Hepatocyte (in vitro differentiated cells): ENCODE measurements around the gene IGF1.

Experiments
- EZH2phosphoT487 ChIP-seq: fragments of 200-600 bp; sonication (generic); IDR thresholded peaks from one replicate; pipeline ENCODE4 v1.6.1; 2018; ENCODE audit warnings: antibody characterized with exemption, mild to moderate bottlenecking, low read depth, moderate library complexity; ENCODE audit not compliant: unreplicated experiment, severe bottlenecking
- TF ChIP-seq, protein P1 (sequence below): fragments of 200-600 bp; sonication (generic); IDR thresholded peaks from 2 replicates; pipeline ENCODE4 v1.5.1; 2016; ENCODE audit warnings: antibody characterized with exemption, mild to moderate bottlenecking; ENCODE audit not compliant: poor library complexity

DNA sequence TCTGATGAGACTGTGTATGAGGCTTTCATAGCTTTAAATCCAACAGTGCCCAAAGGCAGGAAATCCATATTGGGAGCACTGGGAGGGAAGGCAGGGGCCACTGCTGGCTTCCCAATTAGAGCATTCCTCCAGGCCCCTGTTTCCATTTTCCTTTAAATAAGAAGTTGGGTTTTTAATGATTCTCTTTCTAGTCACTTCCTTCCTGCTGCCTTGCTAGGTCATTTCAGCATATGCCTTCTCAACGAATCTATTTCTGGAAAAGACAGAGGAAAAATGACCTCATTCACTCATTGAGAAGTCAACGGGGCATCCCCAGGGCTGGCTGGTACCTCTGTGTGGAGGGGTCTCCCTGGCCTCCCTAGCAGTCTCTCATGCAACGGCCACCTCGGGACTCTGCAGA, 43.5 kb downstream of the IGF1 start:
- TF ChIP-seq, protein P1, sequence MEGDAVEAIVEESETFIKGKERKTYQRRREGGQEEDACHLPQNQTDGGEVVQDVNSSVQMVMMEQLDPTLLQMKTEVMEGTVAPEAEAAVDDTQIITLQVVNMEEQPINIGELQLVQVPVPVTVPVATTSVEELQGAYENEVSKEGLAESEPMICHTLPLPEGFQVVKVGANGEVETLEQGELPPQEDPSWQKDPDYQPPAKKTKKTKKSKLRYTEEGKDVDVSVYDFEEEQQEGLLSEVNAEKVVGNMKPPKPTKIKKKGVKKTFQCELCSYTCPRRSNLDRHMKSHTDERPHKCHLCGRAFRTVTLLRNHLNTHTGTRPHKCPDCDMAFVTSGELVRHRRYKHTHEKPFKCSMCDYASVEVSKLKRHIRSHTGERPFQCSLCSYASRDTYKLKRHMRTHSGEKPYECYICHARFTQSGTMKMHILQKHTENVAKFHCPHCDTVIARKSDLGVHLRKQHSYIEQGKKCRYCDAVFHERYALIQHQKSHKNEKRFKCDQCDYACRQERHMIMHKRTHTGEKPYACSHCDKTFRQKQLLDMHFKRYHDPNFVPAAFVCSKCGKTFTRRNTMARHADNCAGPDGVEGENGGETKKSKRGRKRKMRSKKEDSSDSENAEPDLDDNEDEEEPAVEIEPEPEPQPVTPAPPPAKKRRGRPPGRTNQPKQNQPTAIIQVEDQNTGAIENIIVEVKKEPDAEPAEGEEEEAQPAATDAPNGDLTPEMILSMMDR, result no peak
- no peak for TF ChIP-seq EZH2phosphoT487
